K562 (cell line): ENCODE results near the gene OTOG. TPM values are rescaled to one million over a fixed set of nuclear protein-coding genes. Genes with fewer than 3 reads are reported as not detected.

Experiments
- FOXA1 ChIP-seq: fragments of 450-650 bp; IDR thresholded peaks from 2 replicates; pipeline ENCODE4 v1.6.1; 2016; ENCODE audit warnings: mild to moderate bottlenecking, borderline replicate concordance
- GABPA ChIP-seq: fragments of 200-800 bp; sonication (Bioruptor generic); conservative IDR thresholded peaks from 2 replicates; pipeline ENCODE4 v1.6.1; 2016; ENCODE audit warnings: low read depth, missing genetic modification characterization, missing compliant biosample characterization
- ILF3 ChIP-seq: fragments of 450-650 bp; IDR thresholded peaks from 2 replicates; pipeline ENCODE4 v1.6.1; 2018; ENCODE audit warnings: antibody characterized with exemption, mild to moderate bottlenecking, moderate library complexity, borderline replicate concordance
- NR2C1 ChIP-seq, 2 experiments: fragments of 450-650 bp; IDR thresholded peaks; 2 replicates each; pipeline ENCODE4 v1.6.1; 2017; ENCODE audit warnings: mild to moderate bottlenecking in 2 of 2, antibody characterized with exemption in 1 of 2, inconsistent platforms in 1 of 2, missing compliant biosample characterization in 1 of 2, missing genetic modification characterization in 1 of 2
- RBFOX2 ChIP-seq: fragments of 200-400 bp; formaldehyde crosslinking; IDR thresholded peaks from 2 replicates; pipeline ENCODE4 v1.6.1; 2017; ENCODE audit warnings: low read depth, mild to moderate bottlenecking, low read length, moderate library complexity
- RFX7 ChIP-seq: fragments of 250-450 bp; sonication (Bioruptor Pico); IDR thresholded peaks from 2 replicates; pipeline ENCODE4 v1.5.1; 2021; ENCODE audit warnings: mild to moderate bottlenecking
- TSHZ1 ChIP-seq: fragments of 250-450 bp; sonication (Bioruptor Pico); IDR thresholded peaks from 2 replicates; pipeline ENCODE4 v1.4.0; 2020; ENCODE audit warnings: mild to moderate bottlenecking, moderate library complexity
- ZNF740 ChIP-seq, 3 experiments: fragments of 200-800 bp in 1 of 3; sonication (Bioruptor generic) in 1 of 3; sonication (generic) in 1 of 3; formaldehyde crosslinking in 1 of 3; IDR thresholded peaks; 2 replicates each; pipeline versions ENCODE4 v1.6.1 to v1.8.0; 2016 to 2022; ENCODE audit warnings: mild to moderate bottlenecking in 2 of 3, missing compliant biosample characterization in 2 of 3, missing genetic modification characterization in 2 of 3, missing genetic modification reagents in 1 of 3
- polyA plus RNA-seq, 8 experiments: library from polyadenylated mRNA; depleted of rRNA in 4 of 8; stranded (reverse) in 5 of 8; unstranded in 3 of 8; fragments of >200 nt; fragmentation: Nextera tagmentation in 2 of 8; fragmentation: Illumina TruSeq in 1 of 8; extraction: Ambion mirVana in 2 of 8; extraction: Trizol in 1 of 8; gene quantifications; 2 replicates each; pipeline versions ENCODE4 v1.2.1 to v1.2.3, GENCODE V29; 2011 to 2014; ENCODE audit warnings: inconsistent platforms in 1 of 8, missing spikeins in 1 of 8
- total RNA-seq, 7 experiments: library from RNA; depleted of rRNA in 6 of 7; stranded (reverse); fragments of >200 nt in 6 of 7; fragmentation: Illumina TruSeq in 2 of 7; extraction: Trizol in 2 of 7; gene quantifications; 2 replicates each; pipeline versions ENCODE4 v1.2.1 to v1.2.3, GENCODE V29; 2011 to 2021; ENCODE audit warnings: low replicate concordance in 1 of 7

OTOG gene
- total and polyA plus RNA-seq, 9 of the 15 experiments (the other 6 are each of a cell fraction or from before 2014, with no cell fraction given) = not detected

- TF ChIP-seq TSHZ1 (no peak), NR2C1 (IDR thresholded peaks at IDR 0.05) (no peak), NR2C1 (tag; IDR thresholded peaks at IDR 0.05) (no peak), RBFOX2 (no peak), GABPA (tag) (no peak), ILF3 (no peak), RFX7 (CRISPR knock-in tag) (no peak), FOXA1 (no peak), ZNF740 (CRISPR knock-in tag; IDR thresholded peaks at IDR 0.05) (no peak), ZNF740 (tag; IDR thresholded peaks at IDR 0.05) (no peak)
These were observed 95.9 kb downstream of the OTOG start (continued) for GRCh38 chr11:17642980-17643379.
